Fibroblast of lung (primary cell): ENCODE results near the gene CNKSR3.

ENCODE experiments used
- EZH2 ChIP-seq: IDR thresholded peaks from 2 replicates; pipeline ENCODE4 v1.5.1; 2012; ENCODE audit warnings: low read length, control low read depth, mild to moderate bottlenecking; ENCODE audit errors: missing control alignments
- TF ChIP-seq, protein P1 (sequence below), 2 donors: IDR thresholded peaks in 1 of 2; conservative IDR thresholded peaks in 1 of 2; 1 replicate in 1 of 2; 2 replicates in 1 of 2; pipeline ENCODE4 v1.5.1; 2011 to 2012; ENCODE audit warnings: low read length in 2 of 2, control low read depth in 1 of 2, inconsistent platforms in 1 of 2, low read depth in 1 of 2, mild to moderate bottlenecking in 1 of 2

DNA sequence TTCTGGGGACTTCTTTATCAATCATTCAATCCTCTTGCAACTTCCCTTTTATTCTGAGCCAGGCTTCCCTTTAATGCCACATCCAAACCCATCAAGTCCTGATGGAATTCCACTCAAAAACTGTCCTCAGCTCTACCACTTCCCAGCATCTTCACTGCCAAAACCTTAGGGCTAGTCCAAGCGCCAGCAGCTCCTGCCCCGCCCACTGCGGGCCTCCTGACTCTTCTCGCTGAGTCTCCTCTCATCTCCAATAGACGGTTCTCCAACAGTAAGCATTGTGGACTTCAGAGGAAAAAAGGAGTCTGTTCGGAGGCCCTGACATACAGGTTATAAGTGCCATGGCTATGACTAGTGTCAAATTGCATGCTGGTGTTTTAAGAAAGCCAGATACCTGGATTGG, 38.7 kb upstream of the CNKSR3 start:
- TF ChIP-seq, protein P1, sequence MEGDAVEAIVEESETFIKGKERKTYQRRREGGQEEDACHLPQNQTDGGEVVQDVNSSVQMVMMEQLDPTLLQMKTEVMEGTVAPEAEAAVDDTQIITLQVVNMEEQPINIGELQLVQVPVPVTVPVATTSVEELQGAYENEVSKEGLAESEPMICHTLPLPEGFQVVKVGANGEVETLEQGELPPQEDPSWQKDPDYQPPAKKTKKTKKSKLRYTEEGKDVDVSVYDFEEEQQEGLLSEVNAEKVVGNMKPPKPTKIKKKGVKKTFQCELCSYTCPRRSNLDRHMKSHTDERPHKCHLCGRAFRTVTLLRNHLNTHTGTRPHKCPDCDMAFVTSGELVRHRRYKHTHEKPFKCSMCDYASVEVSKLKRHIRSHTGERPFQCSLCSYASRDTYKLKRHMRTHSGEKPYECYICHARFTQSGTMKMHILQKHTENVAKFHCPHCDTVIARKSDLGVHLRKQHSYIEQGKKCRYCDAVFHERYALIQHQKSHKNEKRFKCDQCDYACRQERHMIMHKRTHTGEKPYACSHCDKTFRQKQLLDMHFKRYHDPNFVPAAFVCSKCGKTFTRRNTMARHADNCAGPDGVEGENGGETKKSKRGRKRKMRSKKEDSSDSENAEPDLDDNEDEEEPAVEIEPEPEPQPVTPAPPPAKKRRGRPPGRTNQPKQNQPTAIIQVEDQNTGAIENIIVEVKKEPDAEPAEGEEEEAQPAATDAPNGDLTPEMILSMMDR (conservative IDR thresholded peaks at IDR 0.05 in 1 of 2, IDR thresholded peaks at IDR 0.05 in 1 of 2; ENCODE audit: low read depth in 1 of 2, low read length in 2 of 2), result no peak
- no peak for TF ChIP-seq EZH2
